Inflammatory macrophage treated with lipopolysaccharide for 1 hour (primary cell): ENCODE data around the gene ENAH.

Source experiments
- DNase-seq, 2 donors: peaks; one replicate each; pipeline ENCODE4 v3.0.0-alpha.2; 2020 to 2022

ENAH gene

DNA sequence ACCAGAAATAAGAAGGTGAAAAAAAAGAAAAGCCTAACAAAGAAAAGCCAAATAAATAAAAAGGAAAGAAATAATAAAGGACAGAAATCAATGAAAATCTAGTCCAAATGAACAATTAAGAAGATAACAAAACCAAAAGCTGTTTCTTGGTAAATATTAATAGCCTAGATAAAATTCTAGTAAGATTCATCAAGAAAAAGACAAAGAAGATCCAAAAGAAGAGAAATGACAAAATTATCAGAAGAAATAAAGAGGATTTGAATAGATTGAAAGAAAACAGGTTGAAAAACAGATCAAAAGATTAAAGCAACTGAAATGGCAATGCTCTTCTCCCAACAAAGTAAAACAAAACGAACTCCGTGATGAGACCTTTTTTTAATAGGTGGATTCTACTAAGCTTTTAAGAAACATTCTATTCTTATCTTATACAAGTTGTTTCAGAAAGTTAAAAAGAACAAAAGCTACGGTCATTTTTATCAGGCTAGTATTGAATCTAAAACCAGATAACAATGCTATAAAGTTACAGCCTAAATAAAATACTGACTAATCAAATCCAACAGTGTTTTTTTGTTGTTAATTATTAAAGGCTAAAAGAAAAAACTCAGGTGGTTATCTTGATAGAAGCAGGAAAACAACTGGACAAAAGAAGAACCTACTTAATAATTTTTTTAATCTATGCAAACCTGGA is 50.9 kb downstream of the ENAH start:
- no peak for DNase-seq

DNA sequence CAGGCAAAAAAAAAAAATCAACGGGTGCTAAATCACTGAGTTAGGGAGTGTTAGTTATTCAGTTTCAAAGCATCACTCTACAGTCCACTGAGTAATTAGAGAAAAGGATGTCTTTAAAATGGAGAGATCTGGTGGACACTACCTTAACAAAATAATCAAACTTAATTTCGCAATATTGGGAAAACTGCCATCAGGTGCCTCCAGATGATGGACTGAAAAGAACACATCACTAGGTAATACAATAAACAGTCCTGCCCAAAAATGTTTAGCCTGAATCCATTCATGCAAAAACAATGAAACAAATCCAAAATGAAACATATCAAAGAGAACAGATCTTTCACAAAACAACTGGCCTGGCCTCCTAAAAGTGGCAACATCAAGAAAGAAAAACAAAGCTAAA is 54.1 kb downstream of the ENAH start:
- no peak for DNase-seq

- DNase-seq = no peak
These were observed 54.9 kb downstream of the ENAH start for GRCh38 chr1:225597926-225598575.

DNA sequence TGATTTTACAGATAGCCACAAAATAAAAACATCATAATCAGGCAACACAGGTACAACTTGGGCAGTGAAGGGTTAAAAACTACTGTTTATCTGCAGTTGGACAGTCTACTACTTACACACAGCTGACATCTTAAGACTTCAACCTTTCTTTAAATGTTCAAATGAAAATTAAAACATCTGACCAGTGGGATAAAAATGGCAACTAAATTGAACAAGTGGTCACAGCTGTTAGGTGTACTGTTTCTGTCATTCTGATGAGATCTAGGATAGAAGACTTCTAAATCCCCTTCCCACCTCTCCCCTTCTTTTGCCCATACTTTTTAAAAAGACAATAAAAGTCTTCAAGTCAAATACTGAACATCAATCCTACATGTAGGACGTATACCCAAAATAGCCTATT is 56.2 kb downstream of the ENAH start:
- DNase-seq = no peak

DNA sequence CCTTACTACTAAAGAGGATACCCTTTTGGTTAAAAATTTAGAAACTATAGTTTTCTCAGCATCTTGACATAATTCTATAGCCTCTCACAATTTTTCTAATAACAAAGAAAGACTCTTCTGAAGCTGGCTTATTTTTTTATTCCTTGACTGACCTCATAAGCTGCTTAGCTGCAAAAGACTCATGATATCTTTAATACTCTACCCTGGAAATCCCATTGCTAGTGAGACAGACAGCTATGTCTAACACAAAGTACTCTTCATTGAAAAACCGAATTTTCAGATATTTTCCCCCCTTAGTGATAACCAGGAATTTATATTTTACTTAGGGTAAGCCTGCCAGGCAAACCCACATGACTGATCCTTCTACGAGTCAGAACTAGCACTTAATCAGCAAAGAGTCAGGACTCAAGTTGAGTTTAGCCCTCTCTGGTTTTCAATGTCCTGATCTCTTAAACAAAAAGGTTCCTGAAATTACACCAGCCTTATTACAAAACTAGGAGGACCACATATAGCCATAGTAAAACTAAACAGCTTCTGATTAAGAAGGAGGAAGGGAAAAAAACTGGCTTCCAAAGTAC is 56.9 kb downstream of the ENAH start:
- DNase-seq = no peak

GRCh38 chr1:225595452-225595851 is 57.5 kb downstream of the ENAH start:
- DNase-seq = no peak

DNA sequence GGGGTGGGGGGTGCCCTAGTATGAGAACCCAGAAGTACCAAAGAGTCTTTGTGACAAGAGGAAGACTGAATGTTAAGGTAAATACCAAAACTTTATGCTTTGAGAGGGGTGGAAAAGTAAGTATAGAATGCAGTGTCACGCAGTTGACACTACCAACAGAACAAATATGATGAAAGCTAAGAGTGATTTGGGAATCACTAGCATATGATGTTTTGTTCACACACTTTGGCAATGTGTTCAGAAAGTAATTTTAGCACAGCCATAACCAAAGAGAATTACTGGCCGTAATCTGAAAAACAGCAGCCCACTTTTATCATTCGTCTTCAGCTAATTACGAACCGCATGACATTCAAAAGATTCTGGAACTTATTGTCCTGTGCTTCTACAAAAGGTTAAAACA is 59.5 kb downstream of the ENAH start:
- DNase-seq = no peak

DNA sequence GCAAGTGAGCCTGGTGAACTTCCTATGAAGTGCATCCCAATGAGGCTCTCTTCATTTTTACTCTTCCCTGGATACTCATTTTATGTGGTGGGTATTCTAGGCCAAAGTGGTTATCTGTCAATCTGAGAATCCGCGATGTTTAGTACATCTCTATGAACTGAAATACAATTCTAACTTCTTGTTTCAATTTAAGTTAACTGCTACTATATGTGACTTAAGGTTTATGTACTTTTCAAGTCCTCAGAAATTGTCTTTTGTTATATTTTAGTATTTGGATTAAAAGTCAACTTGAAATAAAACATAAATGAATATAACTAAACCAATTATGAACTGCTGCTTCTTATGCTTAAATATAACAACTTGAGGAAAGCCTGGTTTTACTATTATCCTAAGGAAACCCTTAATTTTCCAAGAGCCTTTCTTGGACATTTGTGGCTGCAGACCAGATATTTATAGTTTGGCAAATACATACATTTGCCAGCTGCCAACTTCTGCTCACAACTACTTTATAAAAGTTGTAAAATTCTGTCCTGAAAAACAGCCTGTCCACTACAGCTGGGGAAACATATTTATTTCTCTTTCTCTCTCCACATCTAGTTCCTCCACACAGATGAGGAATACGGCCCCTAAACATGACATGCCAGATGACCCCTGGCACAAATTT is 60.4 kb downstream of the ENAH start:
- no peak for DNase-seq

DNA sequence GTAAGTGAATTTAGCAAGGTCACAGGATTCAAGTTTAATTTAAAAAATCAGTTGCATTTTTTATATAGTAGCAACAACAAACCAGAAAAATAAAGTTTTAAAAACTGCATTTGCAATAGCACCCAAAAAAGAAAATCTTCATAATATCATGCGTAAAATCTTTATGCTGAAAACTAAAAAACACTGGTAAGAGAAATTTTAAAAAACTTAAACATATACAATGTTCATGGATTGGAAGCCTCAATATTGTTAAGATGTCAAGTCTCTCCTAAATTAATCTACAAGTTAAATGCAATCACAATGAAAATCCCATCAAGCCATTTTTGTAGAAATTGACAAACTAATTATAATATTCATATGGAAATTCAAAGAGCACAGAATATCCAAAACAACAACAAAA is 65.6 kb downstream of the ENAH start:
- no peak for DNase-seq

- no peak for DNase-seq
These were observed 71.7 kb downstream of the ENAH start for GRCh38 chr1:225581186-225581585.

DNA sequence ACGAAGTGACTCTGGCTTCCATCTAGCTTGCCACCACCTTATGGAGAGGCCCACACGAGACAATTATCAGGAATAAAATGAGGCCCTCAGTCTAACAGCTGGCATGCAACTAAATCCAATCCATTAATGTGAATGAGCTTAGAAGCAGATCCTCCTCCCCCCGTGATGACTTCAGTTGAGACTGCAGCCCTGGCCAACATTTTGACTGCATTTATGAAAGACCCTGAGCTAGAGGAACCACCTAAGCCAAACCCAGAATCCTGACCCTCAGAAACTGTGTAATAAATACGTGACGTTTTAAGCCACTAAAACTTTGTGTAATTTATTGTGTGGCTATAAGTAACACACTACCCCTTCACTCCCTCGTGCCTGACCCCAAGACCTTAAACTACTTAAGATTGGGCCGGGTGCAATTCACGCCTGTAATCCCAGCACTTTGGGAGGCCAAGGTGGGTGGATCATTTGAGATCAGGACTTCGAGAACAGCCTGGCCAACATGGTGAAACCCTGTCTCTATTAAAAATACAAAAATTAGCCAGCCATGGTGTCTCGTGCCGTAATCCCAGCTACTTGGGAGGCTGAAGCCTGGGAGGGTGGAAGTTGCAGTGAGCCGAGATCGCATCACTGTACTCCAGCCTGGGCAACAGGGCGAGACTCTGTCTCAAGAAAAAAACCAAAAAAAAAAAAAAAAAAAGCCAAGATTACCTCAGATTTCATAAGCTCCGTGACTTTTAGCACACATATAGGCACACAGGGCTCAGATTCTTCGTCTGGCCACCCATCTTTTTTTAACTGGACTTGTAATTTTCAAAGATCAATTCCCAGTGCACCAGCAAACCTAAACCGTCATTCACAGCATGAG is 72.5 kb downstream of the ENAH start:
- DNase-seq = no peak

GRCh38 chr1:225578251-225578977 is 74.5 kb downstream of the ENAH start:
- no peak for DNase-seq

- no peak for DNase-seq
These were observed 75.7 kb downstream of the ENAH start for GRCh38 chr1:225577241-225577640.

DNA sequence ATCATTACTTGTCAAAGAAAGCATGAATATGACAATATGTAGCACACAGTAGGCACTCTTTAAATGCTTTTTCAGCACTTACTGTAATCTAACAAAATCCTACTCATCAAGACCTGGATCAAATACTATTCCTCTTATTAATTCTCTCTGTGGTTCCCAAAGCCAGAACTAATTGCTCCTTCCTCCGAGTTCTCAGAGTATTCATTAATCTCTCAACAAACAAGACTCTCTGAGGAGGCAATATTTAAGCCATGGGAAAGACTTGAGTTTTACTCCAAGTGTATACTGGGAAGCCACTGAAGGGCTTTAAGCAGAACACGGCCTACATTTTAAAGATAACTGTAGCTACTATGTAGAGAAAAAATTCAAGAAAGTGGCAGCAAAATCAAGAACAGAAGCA is 79.7 kb downstream of the ENAH start:
- no peak for DNase-seq

- no peak for DNase-seq
These were observed 80.5 kb downstream of the ENAH start for GRCh38 chr1:225572422-225572821.

- no peak for DNase-seq
These were observed 85.1 kb downstream of the ENAH start for GRCh38 chr1:225567789-225568188.

GRCh38 chr1:225565847-225566246 is 87.1 kb downstream of the ENAH start:
- peak; percentile 35 to 58 for DNase-seq

GRCh38 chr1:225561675-225562074 is 91.2 kb downstream of the ENAH start:
- no peak for DNase-seq

GRCh38 chr1:225559902-225560301 is 93.0 kb downstream of the ENAH start:
- peak; percentile 15 to 22 for DNase-seq

GRCh38 chr1:225559326-225559725 is 93.6 kb downstream of the ENAH start:
- peak; percentile 15 to 22 for DNase-seq

GRCh38 chr1:225556694-225557093 is 96.2 kb downstream of the ENAH start:
- no peak for DNase-seq

GRCh38 chr1:225555821-225556220 is 97.1 kb downstream of the ENAH start:
- no peak for DNase-seq
